Adrenal gland (tissue), 12 donors: Measurements from ENCODE around the gene JARID2. TPM values are rescaled to one million over a fixed set of nuclear protein-coding genes. Genes with fewer than 3 reads are reported as not detected.

Source experiments
- DNase-seq, 7 donors: peaks; one replicate each; pipeline ENCODE4 v3.0.0-alpha.2; 2019 to 2020
- H3K27ac ChIP-seq, 5 donors: fragments of 200-600 bp; sonication (generic) in 4 of 5; 1 replicate in 3 of 5; 2 replicates in 2 of 5; pipeline versions ENCODE4 v1.5.1 to v1.8.0; 2016 to 2020; ENCODE audit warnings: mild to moderate bottlenecking in 1 of 5
- H3K27me3 ChIP-seq: fragments of 200-600 bp; 2 replicates; pipeline ENCODE4 v1.8.0; 2021
- H3K36me3 ChIP-seq, 2 donors: fragments of 200-600 bp; replicated peaks in 1 of 2; 1 replicate in 1 of 2; 2 replicates in 1 of 2; pipeline versions ENCODE4 v1.5.1 to v1.8.0; 2018 to 2022
- H3K4me1 ChIP-seq, 2 donors: fragments of 200-600 bp; replicated peaks in 1 of 2; 1 replicate in 1 of 2; 2 replicates in 1 of 2; pipeline versions ENCODE4 v1.5.1 to v1.8.0; 2018 to 2021
- H3K4me3 ChIP-seq, 4 donors: fragments of 200-600 bp; sonication (generic) in 3 of 4; one replicate each; pipeline ENCODE4 v1.5.1; 2016 to 2018
- H3K9me3 ChIP-seq, 3 donors: fragments of 200-600 bp; sonication (generic) in 1 of 3; replicated peaks in 1 of 3; 1 replicate in 2 of 3; 2 replicates in 1 of 3; pipeline versions ENCODE4 v1.5.1 to v1.8.0; 2016 to 2021
- POLR2A ChIP-seq, 2 donors: fragments of 450-650 bp; IDR thresholded peaks; one replicate each; pipeline ENCODE4 v1.6.1; 2017; ENCODE audit warnings: antibody characterized with exemption in 2 of 2, mild to moderate bottlenecking in 2 of 2, moderate library complexity in 1 of 2
- WGBS, 4 donors: extraction: QIAGEN DNeasy Blood & Tissue Kit in 2 of 4; methylation state at CpG; one replicate each; pipeline versions ENCODE4 v1.1.5 to v1.1.7; 2013 to 2017; 5-methylcytosine and 5-hydroxymethylcytosine counted together
- intact Hi-C, 2 donors: fragments of 100-400 bp; cut with DNase I; formaldehyde crosslinking; loops; one replicate each; pipeline versions ENCODE4 v1.14.1 to v1.15.0; 2022 to 2023
- polyA plus RNA-seq, 3 donors: library from polyadenylated mRNA; stranded (reverse); fragments of 200-250 nt in 2 of 3; fragments of 350-450 nt in 1 of 3; fragmentation: Illumina TruSeq in 1 of 3; extraction: RNeasy Lipid Tissue Mini Kit (QIAGEN cat#74804) in 1 of 3; gene quantifications; one replicate each; pipeline ENCODE4 v1.2.3, GENCODE V29; 2013 to 2014
- total RNA-seq, 9 donors: library from RNA; depleted of rRNA in 4 of 9; stranded (reverse); fragments of >200 nt in 4 of 9; fragments of 120-200 nt in 1 of 9; fragmentation: NEBNext Ultra II Directional in 1 of 9; extraction: Animal tissue kit (Norgen Biotek cat#: 25700) in 1 of 9; gene quantifications; one replicate each; pipeline versions ENCODE4 v1.1.0 to v1.2.4, GENCODE V29; 2013 to 2023
- TF ChIP-seq, protein P1 (sequence below), 6 experiments: fragments of 450-650 bp in 4 of 6; fragments of 200-600 bp in 2 of 6; sonication (generic) in 1 of 6; IDR thresholded peaks; 1 replicate in 5 of 6; 2 replicates in 1 of 6; pipeline versions ENCODE4 v1.5.1 to v1.8.0; 2016 to 2021; ENCODE audit warnings: antibody characterized with exemption in 6 of 6, mild to moderate bottlenecking in 2 of 6, moderate library complexity in 1 of 6
- donor health status: healthy with polysubstance abuse.
- donor health status: Bipolar disorder and iron deficiency.
- donor health status: DM: yes; HTN: yes; CAD: no.
- donor health status: DM: no; HTN: no; CAD: no.
- donor health status: DM: no; HTN: no; CAD: no.
- donor health status: DM: yes; HTN: yes; CAD: no.

Gene JARID2
- total and polyA plus RNA-seq, 12 donors = 3.0 to 13.6 (median 8.2) TPM

DNA sequence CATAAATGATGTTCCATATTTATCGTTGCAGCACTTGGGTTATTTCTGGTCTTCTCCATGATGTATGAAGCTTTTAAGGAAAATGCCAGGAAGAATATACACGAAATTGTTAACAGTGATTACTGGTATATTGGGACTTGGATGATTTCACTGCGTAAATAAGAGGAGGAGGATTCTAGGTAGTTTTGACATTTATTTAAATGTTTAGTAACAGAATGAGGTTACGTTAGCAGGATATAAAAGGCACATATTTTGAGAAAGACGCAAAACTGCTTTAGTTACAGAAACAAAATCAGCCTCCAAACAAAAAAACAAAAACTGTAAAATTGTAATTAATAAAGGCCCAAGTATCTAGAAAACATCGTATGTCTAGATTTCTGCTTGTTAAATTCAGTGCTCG is 147.7 kb downstream of the JARID2 start:
- Histone ChIP-seq H3K36me3 (no peaks in the 10 kb centered on the region), H3K27me3 (no peaks in the 10 kb centered on the region), H3K4me1 (peaks cover 31 to 35% of the 10 kb centered on the region in 2 donors), H3K4me3 (no peak overlapping the region), H3K9me3 (no peaks in the 10 kb centered on the region), H3K27ac (no peak overlapping the region)
- WGBS, 4 donors = 96 to 99% (median 97%) methylated on average over 7 of the region's 7 CpGs
- DNase-seq = no peak
- TF ChIP-seq POLR2A (IDR thresholded peaks at IDR 0.05) = no peak
- TF ChIP-seq, protein P1, sequence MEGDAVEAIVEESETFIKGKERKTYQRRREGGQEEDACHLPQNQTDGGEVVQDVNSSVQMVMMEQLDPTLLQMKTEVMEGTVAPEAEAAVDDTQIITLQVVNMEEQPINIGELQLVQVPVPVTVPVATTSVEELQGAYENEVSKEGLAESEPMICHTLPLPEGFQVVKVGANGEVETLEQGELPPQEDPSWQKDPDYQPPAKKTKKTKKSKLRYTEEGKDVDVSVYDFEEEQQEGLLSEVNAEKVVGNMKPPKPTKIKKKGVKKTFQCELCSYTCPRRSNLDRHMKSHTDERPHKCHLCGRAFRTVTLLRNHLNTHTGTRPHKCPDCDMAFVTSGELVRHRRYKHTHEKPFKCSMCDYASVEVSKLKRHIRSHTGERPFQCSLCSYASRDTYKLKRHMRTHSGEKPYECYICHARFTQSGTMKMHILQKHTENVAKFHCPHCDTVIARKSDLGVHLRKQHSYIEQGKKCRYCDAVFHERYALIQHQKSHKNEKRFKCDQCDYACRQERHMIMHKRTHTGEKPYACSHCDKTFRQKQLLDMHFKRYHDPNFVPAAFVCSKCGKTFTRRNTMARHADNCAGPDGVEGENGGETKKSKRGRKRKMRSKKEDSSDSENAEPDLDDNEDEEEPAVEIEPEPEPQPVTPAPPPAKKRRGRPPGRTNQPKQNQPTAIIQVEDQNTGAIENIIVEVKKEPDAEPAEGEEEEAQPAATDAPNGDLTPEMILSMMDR (IDR thresholded peaks at IDR 0.05) = no peak
- intact Hi-C loops = no loop called here

DNA sequence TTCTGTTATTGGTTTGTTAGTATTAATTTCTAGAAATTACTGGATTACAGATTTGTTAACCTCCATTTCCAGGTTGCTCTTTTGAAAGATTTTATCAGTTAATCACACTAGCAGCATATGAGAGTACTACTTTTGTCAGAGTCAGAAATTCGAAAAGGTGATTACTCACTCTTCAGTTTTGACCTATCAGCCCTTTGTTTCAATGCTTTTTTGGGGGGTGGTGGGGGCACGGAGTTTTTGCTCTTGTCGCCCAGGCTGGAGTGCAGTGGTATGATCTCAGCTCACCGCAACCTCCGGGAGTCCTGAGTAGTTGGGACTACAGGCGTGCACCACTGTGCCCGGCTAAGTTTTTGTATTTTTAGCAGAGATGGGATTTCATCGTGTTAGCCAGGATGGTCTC is 149.2 kb downstream of the JARID2 start:
- Histone ChIP-seq H3K4me1 (peaks cover 23 to 35% of the 10 kb centered on the region in 2 donors), H3K36me3 (no peaks in the 10 kb centered on the region), H3K4me3 (no peak overlapping the region), H3K9me3 (no peaks in the 10 kb centered on the region), H3K27me3 (no peaks in the 10 kb centered on the region), H3K27ac (no peak overlapping the region)
- DNase-seq = no peak
- intact Hi-C loops = no loop called here
- 80 to 90% (median 84%) methylated on average over 7 to 8 of the region's 8 CpGs for WGBS, 4 donors
- no peak for TF ChIP-seq POLR2A (IDR thresholded peaks at IDR 0.05)
- TF ChIP-seq, protein P1 (IDR thresholded peaks at IDR 0.05) = no peak

DNA sequence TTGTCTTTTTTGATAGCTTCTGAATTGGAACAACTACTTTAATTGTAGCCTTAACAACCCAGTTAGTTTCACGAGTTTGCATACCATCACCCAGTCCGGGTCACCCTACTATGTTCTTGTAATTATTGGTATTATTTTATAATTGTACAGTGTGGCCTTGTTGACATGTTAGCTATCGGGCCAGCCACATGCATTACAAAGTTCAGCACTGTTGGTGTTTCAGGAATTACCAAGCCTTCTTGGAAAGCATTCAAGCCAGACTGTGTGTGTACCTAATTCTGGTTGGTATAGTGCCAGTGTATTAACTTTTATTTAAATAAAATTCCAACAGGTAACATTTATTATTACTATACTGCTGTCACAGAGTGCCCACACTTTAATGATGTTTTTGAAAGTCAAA is 150.9 kb downstream of the JARID2 start:
- WGBS, 4 donors = 85 to 93% (median 89%) methylated on average over 3 of the region's 3 CpGs

DNA sequence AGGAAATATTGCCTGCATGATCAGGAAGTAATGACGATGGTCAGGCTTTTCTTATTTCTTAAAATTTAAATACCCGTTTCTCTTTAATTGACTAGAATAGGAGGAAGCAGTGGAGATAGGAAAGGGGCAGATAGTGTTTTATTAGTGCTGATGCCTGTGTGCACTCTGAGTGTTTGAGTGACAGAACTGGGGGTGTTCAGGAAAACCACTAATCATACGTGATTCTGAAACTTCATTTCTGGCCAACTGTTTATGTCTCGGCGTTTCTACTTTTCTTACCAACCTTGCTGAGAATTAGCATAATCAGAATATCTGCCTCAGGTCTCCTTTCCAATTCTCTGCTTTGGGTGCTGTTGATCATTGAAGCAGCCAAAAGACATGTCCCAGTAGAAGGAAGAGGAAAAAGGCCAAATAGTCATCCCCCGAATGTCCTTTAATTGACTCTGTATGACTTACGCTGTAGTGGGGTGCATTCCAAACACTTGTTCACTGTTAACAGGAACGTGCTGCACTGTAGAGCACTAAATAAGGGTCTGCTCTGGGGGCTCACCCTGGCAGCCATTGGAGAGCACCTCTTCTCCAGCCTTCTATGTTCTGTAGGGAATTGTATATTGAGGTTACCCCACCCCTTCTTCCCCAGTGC is 152.9 kb downstream of the JARID2 start:
- no peaks in the 10 kb centered on the region for H3K36me3 ChIP-seq
- 73 to 80% (median 77%) methylated on average over 8 of the region's 8 CpGs for WGBS, 4 donors
- no peak overlapping the region for H3K27ac ChIP-seq
- intact Hi-C loops = no loop called here
- H3K4me3 ChIP-seq = no peak overlapping the region
- H3K9me3 ChIP-seq = no peaks in the 10 kb centered on the region
- no peak for TF ChIP-seq POLR2A (IDR thresholded peaks at IDR 0.05)
- TF ChIP-seq, protein P1 (IDR thresholded peaks at IDR 0.05) = no peak
- DNase-seq = no peak
- H3K27me3 ChIP-seq = no peaks in the 10 kb centered on the region
- H3K4me1 ChIP-seq = peaks cover 5 to 41% of the 10 kb centered on the region in 2 donors

More for the DNA sequence above, 150.9 kb downstream of the JARID2 start:
- Histone ChIP-seq H3K4me3 (no peak overlapping the region), H3K9me3 (no peaks in the 10 kb centered on the region), H3K27me3 (no peaks in the 10 kb centered on the region), H3K4me1 (peaks cover 6 to 35% of the 10 kb centered on the region in 2 donors), H3K36me3 (no peaks in the 10 kb centered on the region), H3K27ac (no peak overlapping the region)
- DNase-seq = no peak
- no peak for TF ChIP-seq POLR2A (IDR thresholded peaks at IDR 0.05)
- TF ChIP-seq, protein P1 (IDR thresholded peaks at IDR 0.05) = no peak
- intact Hi-C loops = no loop called here
